CD4-positive, alpha-beta T cell treated with Interleukin-6 at 100 ng/mL for 8 hours (primary cell): ENCODE results near the gene UPP1.
"Not testable (repeated sequence)": the region's sequence is repeated elsewhere in the genome, so short reads cannot be mapped to it uniquely, and the experiment has no call there.

Experiments used
- DNase-seq: peaks from one replicate; pipeline ENCODE4 v3.0.0-alpha.2; 2020; ENCODE audit warnings: mixed read lengths, low spot score

Gene UPP1

DNA sequence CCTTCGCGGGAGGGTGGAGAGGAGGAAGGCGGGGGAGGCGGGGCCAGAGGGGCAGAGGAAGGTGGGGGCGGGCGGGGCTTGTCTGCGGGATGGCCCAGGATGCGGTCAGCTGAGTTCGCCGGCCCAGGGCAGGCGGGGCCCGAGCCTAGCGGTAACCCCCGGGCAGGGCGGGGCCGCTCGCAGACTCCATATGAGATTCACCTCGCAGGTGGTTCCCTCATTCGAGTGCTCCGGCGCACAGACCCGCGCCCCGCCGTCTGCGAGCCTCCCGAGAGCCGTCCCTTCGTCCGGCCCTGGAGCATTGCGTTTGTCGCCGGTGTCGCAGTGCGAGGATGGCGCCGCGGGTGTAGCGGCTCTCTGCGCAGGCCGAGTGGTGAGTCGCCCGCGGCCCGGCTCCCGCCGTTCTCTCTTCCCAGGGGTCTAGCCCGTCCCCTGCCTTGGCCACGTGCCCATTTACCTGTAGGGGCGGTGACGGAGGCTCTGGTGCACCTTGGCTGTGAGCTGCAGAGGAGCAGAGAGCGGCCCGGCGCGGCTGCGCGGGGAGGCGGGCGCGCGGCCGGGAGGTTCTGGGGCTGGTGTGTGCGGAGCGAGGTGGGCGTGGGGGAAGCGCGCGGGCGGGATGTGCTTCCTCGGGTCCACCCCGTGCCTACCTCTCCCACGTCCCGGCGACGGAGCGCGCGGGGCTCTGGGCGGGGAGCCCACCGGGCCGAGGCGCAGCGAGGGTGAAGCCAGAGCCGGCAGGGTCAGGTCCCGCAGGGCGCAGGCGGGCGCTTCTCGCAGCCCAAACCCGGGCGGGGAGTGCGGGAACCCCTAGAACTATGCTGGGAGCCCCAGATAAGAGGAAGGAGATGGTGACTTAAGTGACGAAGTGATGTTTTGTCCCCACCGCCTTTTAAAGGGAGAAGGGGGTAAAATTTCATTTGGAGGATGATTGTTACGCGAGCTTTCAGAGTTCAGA is at the start of gene UPP1:
TSS of gene UPP1 (plus strand) at position 220 of the 958 bp plus-strand sequence. CDS start 5,519 bp downstream, outside the sequence.
- DNase-seq = peak; percentile 95

- no peak for DNase-seq
Observed at GRCh38 chr7:48040944-48041652, 48.0 kb upstream of the UPP1 start.

- DNase-seq = no peak
Observed at GRCh38 chr7:48041653-48041970, 47.5 kb upstream of the UPP1 start.

GRCh38 chr7:48042216-48042615 is 46.8 kb upstream of the UPP1 start:
- no peak for DNase-seq

DNA sequence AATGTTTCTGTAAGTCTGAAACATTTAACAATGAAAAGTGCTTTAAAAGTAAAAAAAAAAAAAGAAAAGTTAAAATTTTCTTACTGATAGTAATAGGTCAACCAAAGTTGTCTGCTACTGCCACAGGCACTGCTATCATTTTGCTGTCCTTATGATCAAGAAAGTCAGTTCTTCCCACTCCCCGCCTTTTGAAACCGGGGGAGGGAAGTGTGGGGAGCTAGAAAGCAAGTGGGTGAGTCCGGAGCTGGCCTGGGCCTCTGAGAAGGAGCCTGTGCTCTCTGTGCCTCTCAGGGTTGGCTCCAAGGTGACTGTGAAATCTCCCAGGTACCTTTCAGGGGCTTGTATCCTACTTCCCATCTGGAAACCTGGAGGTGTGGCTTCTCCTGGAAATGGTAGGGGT is 46.4 kb upstream of the UPP1 start:
- DNase-seq = no peak

DNA sequence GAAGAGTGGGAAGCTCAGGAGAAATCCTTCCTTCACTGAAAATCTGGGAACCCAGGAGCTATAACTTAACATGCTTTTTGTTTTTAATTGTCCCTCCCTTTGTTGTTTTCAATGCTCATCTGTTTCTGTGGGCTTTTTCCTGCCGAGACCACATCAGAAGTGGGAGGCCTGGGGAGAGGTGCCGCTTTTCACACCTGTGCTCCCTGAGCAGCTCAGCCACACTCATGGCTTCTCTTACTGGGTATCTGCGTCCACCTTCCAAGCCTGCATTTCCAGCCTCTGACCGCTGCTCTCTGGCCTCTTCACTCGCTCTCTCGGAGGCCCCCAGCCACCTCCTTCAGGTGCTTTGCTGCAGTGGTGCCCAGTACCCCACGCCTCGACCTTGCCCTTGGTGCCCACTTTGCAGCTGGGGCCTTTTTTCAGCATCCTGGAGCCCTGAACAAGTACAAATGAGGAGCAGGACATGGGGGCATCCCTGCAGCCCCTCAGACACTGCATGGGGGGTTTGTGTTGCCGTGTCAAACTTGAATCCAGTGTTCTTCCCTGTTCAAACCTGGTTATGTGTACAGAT is 43.8 kb upstream of the UPP1 start:
- no peak for DNase-seq

DNA sequence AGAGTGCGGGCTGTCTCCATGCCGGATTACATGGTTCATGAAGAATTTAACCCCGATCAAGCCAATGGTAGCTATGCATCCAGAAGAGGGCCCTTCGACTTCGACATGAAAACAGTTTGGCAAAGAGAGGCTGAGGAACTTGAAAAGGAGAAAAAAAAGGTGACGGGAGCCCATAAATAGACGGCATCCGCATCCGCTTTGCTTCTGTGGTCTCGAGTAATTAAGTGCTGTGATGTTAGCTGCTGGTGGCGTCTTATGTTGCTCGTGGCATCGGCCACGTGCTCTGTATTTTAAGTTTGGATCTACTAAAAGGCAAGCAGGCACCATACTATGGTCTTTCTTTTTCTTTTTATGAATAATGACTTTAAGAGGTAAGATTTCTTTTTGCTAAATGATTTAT is 42.6 kb upstream of the UPP1 start:
- peak; percentile 37 for DNase-seq

DNA sequence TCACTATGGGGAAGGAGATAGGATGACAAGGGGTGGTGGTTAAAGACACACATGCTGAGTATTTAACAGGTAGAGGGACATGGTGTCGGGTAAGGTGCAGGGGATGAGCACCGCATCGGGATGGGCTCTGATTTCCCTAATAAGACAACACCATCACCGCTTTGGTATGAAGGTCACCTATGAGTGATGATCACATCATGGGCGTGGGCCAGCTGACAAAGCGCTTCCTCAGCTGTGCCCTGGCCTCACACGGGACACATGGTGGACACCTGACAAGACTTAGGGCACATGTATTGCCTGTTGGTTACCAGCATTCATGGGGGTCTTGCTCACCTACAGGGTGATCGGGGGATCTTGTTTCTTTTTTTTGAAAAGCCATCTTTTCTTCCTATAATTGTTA is 41.0 kb upstream of the UPP1 start:
- no peak for DNase-seq

- no peak for DNase-seq
Observed at GRCh38 chr7:48049850-48050249, 39.2 kb upstream of the UPP1 start.

DNA sequence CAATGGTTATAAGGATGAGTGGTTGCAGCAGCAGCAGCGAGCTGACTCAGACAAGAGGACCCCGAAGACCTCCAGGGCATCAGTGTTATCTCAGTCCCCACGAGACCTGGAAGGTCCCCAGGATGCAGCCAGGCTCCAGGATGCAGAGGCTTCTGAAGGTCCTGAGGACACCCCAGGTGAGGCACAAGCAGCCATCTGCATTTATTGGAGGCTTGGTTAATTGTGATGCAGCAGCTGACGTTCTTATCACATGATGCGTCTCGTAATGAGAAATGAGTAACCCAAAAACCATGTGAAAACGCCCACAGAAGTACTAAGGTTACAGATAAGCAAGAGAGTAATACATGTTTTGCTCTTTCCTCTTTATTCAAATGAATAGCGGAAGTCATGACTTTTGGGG is 36.3 kb upstream of the UPP1 start:
- DNase-seq = no peak

GRCh38 chr7:48053736-48054135 is 35.3 kb upstream of the UPP1 start:
- no peak for DNase-seq

- DNase-seq = no peak
Observed at GRCh38 chr7:48058990-48059389, 30.1 kb upstream of the UPP1 start.

DNA sequence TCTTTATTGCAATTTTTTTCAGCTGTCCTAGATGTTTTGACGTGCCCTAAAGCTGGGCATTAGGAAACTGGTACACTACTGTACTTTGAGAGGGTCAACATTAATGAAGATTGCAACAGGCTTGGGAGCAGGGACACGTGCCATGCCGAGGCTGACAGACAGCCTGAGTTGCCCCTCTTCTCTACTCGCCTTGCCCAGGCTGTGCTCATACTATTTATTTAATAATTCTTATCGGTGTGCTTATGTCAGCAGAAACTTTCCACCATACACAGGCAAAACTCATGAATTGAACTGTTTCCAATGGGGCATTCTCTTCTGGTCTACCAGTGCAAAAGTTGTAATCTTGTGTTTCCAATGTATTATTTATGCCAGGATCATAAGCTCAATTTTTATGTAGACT is 29.4 kb upstream of the UPP1 start:
- no peak for DNase-seq

DNA sequence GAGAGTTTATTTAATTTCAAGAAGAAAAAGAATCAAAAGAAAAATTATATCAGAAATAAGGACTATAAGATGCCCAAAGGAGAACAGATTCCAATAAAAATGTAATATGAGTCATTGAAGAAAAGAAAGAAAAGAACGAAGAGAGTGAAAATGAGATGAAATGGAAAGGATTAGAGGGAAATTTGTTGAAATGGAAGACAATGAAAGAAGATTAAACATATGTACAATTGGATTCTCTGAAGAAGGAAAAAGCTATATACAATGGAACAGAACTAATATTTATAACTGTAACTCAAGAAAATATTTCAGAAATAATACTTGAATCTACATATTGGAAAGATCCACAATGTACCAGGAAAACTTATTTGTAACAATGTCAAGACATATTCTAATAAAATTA is 25.1 kb upstream of the UPP1 start:
- DNase-seq = no peak

DNA sequence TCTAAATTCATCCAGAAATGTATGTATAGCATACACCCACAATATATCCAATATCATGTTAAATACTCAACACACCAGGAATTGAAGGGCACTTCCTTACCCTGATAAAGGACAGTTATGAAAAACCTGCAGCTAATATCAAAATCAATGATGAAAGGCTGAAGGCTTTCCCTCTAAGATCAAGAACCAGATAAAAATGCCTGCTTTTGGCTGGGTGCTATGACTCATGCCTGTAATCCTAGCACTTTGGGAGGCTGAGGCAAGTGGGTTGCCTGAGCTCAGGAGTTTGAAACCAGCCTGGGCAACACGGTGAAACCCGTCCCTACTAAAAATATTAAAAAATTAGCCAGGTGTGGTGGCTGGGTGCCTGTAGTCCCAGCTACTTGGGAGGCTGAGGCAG is 21.6 kb upstream of the UPP1 start:
- no peak for DNase-seq

DNA sequence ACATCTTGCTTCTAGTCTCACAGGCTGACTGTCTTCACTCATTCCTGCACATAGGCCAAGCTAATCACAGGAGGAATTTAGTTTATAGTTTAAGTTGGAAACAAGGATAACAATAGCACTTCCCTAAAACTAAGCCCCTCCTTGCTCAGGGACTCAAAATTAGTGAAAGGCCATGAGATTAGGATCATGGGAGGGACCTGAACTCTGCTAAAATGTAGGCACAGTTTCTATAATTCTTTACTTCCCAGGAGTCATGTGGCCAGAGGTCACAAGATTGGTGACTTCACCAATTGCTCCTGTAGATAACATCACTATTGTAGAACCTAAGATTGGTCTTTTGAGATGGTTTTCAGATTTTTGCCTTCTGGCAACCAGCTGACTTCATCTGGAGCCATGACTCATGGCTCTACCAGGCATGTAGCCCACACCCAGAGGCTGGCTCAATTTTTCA is 14.8 kb upstream of the UPP1 start:
- no peak for DNase-seq

DNA sequence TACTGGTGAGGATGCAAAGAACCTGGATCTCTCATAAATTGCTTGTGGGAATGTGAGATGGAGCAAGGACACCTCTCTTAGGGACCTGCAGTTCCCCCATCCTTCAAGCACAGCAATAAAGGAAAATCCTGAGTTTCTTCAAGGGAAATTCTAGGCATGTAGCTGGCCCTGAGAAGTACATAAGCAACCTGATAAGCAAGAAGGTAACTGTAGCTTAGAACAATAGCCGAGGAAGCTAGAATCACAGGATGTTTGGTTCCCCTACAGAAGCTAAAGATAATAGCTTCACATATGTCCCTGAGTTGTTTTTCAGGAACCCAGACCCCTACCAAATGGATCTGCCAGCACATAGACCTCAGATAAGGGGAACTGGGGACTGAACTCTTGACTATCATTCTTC is 11.6 kb upstream of the UPP1 start:
- DNase-seq = no peak

GRCh38 chr7:48078470-48078869 is 10.6 kb upstream of the UPP1 start:
- DNase-seq = no peak

DNA sequence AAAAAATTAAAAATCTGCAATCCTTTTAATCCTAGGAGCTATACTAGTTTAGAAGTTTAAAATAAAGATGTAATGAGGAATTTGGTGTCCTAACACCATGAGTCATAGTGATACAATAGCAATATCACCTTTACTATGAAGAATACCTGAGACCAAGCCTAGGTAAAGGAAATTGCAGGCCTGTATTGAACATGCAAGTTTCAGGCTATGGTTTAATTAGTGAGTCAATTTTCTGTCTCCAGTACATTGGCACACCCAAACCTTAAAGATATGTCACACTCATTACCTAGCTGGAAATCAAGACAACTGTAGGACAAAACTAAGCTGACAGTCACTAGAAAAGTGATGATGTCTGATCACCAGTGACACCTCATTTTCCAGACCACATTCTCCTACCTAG is 6.7 kb upstream of the UPP1 start:
- DNase-seq = not testable (repeated sequence)

DNA sequence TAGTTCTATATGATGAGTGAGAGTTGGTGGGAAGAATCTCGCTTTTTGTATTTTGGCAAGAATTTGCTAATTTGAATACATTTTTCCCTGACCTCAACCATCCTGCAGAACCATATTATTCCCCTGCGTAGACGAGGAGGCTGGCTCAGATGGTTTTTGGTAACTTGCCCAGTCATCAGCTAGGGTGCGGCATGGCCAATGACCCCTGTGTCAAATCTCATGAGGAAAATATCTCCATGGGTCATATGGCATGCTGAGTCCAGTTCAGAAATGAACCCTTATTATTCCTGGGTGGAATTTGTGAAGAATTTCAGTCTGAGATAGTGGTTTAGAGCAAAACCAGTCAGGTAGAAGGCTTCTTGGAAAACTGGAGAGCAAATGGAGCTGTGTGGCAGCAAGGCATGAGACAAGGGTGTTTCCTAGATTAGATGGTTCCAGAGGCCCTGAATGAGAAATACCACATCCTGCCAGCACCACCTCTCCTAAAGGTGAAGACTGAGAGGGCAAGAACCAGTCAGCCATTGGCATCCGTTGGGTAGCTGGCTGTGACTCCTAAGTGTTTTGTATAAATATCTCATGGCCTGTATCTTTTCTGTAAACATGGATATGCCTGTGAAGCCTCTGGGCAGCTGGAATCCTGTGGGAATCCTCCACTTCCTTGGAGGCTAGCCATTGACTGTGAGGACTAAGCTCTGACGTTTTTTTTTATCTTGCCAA is 5.8 kb upstream of the UPP1 start:
- DNase-seq = peak; percentile 50

DNA sequence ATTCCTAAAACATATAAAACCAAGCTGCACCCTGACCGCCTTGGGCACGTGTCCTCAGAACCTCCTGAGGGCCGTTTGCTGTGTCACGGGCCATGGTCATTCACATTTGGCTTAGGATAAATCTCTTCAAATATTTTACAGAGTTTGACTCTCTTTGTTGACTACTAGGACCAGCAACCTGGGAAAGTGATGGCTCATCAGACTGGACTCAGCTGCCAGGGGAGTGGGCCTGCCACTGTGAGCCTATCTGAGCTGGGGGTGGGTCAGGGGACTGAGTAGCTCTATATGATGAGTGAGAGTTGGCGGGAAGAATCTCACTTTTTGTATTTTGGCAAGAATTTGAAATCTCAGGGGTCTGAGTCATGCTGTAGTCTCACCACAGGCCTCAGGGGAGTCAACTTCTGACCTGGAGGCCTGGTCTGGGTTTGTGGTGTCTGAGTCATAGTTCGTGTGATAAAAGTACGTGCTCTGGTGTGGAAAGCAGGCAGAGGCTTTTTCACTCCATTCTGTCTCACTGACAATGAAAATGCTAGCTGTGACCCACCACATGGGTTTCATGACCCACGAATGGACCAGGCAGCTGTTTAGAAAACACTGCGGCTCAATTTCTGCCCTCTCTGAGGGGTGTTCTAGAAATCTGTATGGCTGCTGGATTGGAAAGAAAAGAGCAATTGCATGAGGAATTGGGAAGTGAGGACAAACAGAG is 4.2 kb upstream of the UPP1 start:
- peak; percentile 78 for DNase-seq

DNA sequence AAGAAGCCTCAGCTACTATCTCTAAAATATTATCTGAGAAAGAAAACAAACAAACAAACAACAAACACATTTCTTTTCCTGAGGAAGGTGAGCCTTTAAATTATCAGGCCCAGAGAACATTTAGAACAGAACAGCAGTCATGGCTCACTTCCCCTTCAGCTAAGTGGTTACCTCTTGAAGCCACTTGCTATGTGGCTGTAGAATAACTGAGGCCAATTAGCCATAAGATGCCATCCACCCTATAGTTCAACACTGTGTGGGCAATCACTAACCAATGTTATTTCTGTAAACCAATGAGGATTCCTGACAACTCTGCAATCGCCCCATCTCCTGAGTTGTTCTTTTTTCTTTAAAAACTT is 3.7 kb upstream of the UPP1 start:
- no peak for DNase-seq
